Liver (tissue), 9 donors: Measurements from ENCODE around the gene EDNRA. TPM values are rescaled to one million over a fixed set of nuclear protein-coding genes. Genes with fewer than 3 reads are reported as not detected.

ENCODE experiments used
- DNase-seq: peaks from one replicate; pipeline ENCODE4 v3.0.0-alpha.2; 2017; ENCODE audit warnings: low spot score
- H3K27ac ChIP-seq, 2 donors: one replicate each; pipeline ENCODE4 v1.7.0; 2013; ENCODE audit warnings: inconsistent platforms in 2 of 2, low read length in 2 of 2, control low read depth in 1 of 2, low read depth in 1 of 2, mild to moderate bottlenecking in 1 of 2
- H3K27me3 ChIP-seq, 4 donors: one replicate each; pipeline versions ENCODE4 v1.6.1 to v1.7.0; 2013; ENCODE audit warnings: low read length in 3 of 4, inconsistent platforms in 1 of 4, mild to moderate bottlenecking in 1 of 4, moderate library complexity in 1 of 4; ENCODE audit not compliant: control insufficient read depth in 4 of 4, insufficient read depth in 4 of 4
- H3K36me3 ChIP-seq, 4 donors: one replicate each; pipeline versions ENCODE4 v1.6.1 to v1.7.0; 2013; ENCODE audit warnings: low read length in 3 of 4, mild to moderate bottlenecking in 3 of 4, low read depth in 1 of 4, moderate library complexity in 1 of 4; ENCODE audit not compliant: control insufficient read depth in 4 of 4, insufficient read depth in 3 of 4
- H3K4me1 ChIP-seq, 4 donors: one replicate each; pipeline versions ENCODE4 v1.6.1 to v1.7.0; 2013; ENCODE audit warnings: low read length in 3 of 4, mild to moderate bottlenecking in 3 of 4, moderate library complexity in 1 of 4; ENCODE audit not compliant: control insufficient read depth in 4 of 4, insufficient read depth in 4 of 4
- H3K4me3 ChIP-seq, 3 donors: one replicate each; pipeline versions ENCODE4 v1.6.1 to v1.7.0; 2013; ENCODE audit warnings: low read length in 3 of 3, control low read depth in 1 of 3, low read depth in 1 of 3, mild to moderate bottlenecking in 1 of 3
- H3K9ac ChIP-seq, 2 donors: one replicate each; pipeline ENCODE4 v1.7.0; 2013; ENCODE audit warnings: low read length in 2 of 2, mild to moderate bottlenecking in 2 of 2, moderate library complexity in 2 of 2, control low read depth in 1 of 2, low read depth in 1 of 2
- H3K9me3 ChIP-seq, 4 donors: one replicate each; pipeline versions ENCODE4 v1.6.1 to v1.7.0; 2013; ENCODE audit warnings: low read length in 3 of 4; ENCODE audit not compliant: control insufficient read depth in 4 of 4
- EGR1 ChIP-seq, 2 donors: IDR thresholded peaks; 2 replicates each; pipeline ENCODE4 v1.6.1; 2016 to 2018; ENCODE audit warnings: antibody characterized with exemption in 2 of 2, low read depth in 2 of 2
- FOXA1 ChIP-seq: IDR thresholded peaks from 2 replicates; pipeline ENCODE4 v1.6.1; 2016; ENCODE audit warnings: antibody characterized with exemption
- FOXA2 ChIP-seq: IDR thresholded peaks from 2 replicates; pipeline ENCODE4 v1.6.1; 2016; ENCODE audit warnings: antibody characterized with exemption
- GABPA ChIP-seq, 2 donors: IDR thresholded peaks in 1 of 2; conservative IDR thresholded peaks in 1 of 2; 2 replicates each; pipeline ENCODE4 v1.6.1; 2016; ENCODE audit warnings: antibody characterized with exemption in 2 of 2, mild to moderate bottlenecking in 1 of 2, moderate library complexity in 1 of 2
- HNF4A ChIP-seq, 2 donors: conservative IDR thresholded peaks; 2 replicates each; pipeline ENCODE4 v1.6.1; 2016; ENCODE audit warnings: antibody characterized with exemption in 2 of 2, mild to moderate bottlenecking in 2 of 2
- HNF4G ChIP-seq: IDR thresholded peaks from 2 replicates; pipeline ENCODE4 v1.6.1; 2016; ENCODE audit warnings: antibody characterized with exemption
- JUND ChIP-seq, 2 donors: IDR thresholded peaks; 2 replicates each; pipeline ENCODE4 v1.6.1; 2016; ENCODE audit warnings: antibody characterized with exemption in 2 of 2
- NR2F2 ChIP-seq: IDR thresholded peaks from 2 replicates; pipeline ENCODE4 v1.6.1; 2016; ENCODE audit warnings: antibody characterized with exemption
- RAD21 ChIP-seq, 2 donors: IDR thresholded peaks; 2 replicates each; pipeline ENCODE4 v1.6.1; 2016; ENCODE audit warnings: antibody characterized with exemption in 2 of 2, mild to moderate bottlenecking in 2 of 2
- RXRA ChIP-seq, 2 donors: IDR thresholded peaks; 2 replicates each; pipeline ENCODE4 v1.6.1; 2017 to 2018; ENCODE audit warnings: antibody characterized with exemption in 2 of 2, mild to moderate bottlenecking in 1 of 2
- SP1 ChIP-seq: IDR thresholded peaks from 2 replicates; pipeline ENCODE4 v1.6.1; 2018; ENCODE audit warnings: antibody characterized with exemption, mild to moderate bottlenecking
- TAF1 ChIP-seq: conservative IDR thresholded peaks from 2 replicates; pipeline ENCODE4 v1.6.1; 2016; ENCODE audit warnings: antibody characterized with exemption, mild to moderate bottlenecking
- YY1 ChIP-seq: IDR thresholded peaks from 2 replicates; pipeline ENCODE4 v1.6.1; 2016; ENCODE audit warnings: antibody characterized with exemption, mild to moderate bottlenecking
- WGBS: extraction: QIAGEN DNeasy Blood & Tissue Kit; methylation state at CpG from one replicate; pipeline ENCODE4 v1.1.7; 2013; 5-methylcytosine and 5-hydroxymethylcytosine counted together
- polyA plus RNA-seq, 2 donors: library from polyadenylated mRNA; stranded (reverse) in 1 of 2; unstranded in 1 of 2; fragments of 200-250 nt in 1 of 2; fragments of >200 nt in 1 of 2; fragmentation: Nextera tagmentation in 1 of 2; extraction: Ambion mirVana in 1 of 2; gene quantifications; one replicate each; pipeline versions ENCODE4 v1.2.1 to v1.2.3, GENCODE V29; 2013 to 2015
- total RNA-seq, 2 donors: library from RNA; depleted of rRNA; stranded (reverse); fragments of >200 nt; gene quantifications; one replicate each; pipeline ENCODE4 v1.2.3, GENCODE V29; 2014
- TF ChIP-seq, protein P1 (sequence below): fragments of 150-350 bp; IDR thresholded peaks from 2 replicates; pipeline ENCODE4 v1.5.1; 2017; ENCODE audit warnings: improper control_type of control experiment, low read depth, low read length; ENCODE audit not compliant: missing input control
- TF ChIP-seq, protein P2 (sequence below): IDR thresholded peaks from 2 replicates; pipeline ENCODE4 v1.6.1; 2016; ENCODE audit warnings: antibody characterized with exemption
- TF ChIP-seq, protein P3 (sequence below): IDR thresholded peaks from 2 replicates; pipeline ENCODE4 v1.6.1; 2016; ENCODE audit warnings: antibody characterized with exemption
- TF ChIP-seq, protein P4 (sequence below): IDR thresholded peaks from 2 replicates; pipeline ENCODE4 v1.6.1; 2016; ENCODE audit warnings: antibody characterized with exemption, mild to moderate bottlenecking
- donor health status: healthy.
- donor health status: healthy.
- donor health status: healthy.
- donor health status: healthy.
- donor health status: healthy.

EDNRA gene
- total and polyA plus RNA-seq, 4 donors: 0.71 to 6.0 (median 1.1) TPM

DNA sequence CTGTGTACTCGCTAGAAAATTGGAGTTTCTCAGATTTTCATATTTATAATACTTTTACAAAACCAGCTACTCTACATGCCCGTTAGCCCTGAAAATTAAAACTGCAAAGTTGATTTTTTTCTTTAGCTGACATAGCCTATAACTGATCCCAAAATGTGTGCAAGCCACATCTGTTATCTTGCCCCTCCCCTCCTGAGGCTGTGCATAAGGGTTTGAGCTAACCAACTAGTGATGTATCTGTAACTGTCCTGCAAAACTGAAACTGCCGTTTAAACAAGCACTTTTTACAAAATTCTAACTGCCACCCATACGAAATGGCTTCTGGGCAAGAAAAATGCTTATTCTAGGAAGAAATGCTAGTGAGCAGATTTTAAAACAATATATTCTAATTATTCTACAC lies 59.1 kb downstream of the EDNRA start:
- Histone ChIP-seq H3K9me3 (peaks cover 0 to 3% (median 0%) of the 10 kb centered on the region in 4 donors), H3K36me3 (no peaks in the 10 kb centered on the region), H3K4me1 (no peaks in the 10 kb centered on the region), H3K27me3 (peaks cover 0 to 6% (median 0%) of the 10 kb centered on the region in 4 donors), H3K9ac (no peak overlapping the region), H3K27ac (no peak overlapping the region), H3K4me3 (no peak overlapping the region)
- no peak for DNase-seq
- WGBS: 83% methylated on average over 4 of the region's 4 CpGs
- no peak for TF ChIP-seq EGR1 (IDR thresholded peaks at IDR 0.05; ENCODE audit: low read depth in 2 of 2)
- TF ChIP-seq, protein P1, sequence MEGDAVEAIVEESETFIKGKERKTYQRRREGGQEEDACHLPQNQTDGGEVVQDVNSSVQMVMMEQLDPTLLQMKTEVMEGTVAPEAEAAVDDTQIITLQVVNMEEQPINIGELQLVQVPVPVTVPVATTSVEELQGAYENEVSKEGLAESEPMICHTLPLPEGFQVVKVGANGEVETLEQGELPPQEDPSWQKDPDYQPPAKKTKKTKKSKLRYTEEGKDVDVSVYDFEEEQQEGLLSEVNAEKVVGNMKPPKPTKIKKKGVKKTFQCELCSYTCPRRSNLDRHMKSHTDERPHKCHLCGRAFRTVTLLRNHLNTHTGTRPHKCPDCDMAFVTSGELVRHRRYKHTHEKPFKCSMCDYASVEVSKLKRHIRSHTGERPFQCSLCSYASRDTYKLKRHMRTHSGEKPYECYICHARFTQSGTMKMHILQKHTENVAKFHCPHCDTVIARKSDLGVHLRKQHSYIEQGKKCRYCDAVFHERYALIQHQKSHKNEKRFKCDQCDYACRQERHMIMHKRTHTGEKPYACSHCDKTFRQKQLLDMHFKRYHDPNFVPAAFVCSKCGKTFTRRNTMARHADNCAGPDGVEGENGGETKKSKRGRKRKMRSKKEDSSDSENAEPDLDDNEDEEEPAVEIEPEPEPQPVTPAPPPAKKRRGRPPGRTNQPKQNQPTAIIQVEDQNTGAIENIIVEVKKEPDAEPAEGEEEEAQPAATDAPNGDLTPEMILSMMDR: no peak
- TF ChIP-seq RXRA (IDR thresholded peaks at IDR 0.05): no peak
- no peak for TF ChIP-seq JUND (IDR thresholded peaks at IDR 0.05)
- no peak for TF ChIP-seq NR2F2
- TF ChIP-seq, protein P2, sequence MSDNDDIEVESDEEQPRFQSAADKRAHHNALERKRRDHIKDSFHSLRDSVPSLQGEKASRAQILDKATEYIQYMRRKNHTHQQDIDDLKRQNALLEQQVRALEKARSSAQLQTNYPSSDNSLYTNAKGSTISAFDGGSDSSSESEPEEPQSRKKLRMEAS: no peak
- TF ChIP-seq SP1: no peak
- no peak for TF ChIP-seq YY1
- no peak for TF ChIP-seq HNF4A (conservative IDR thresholded peaks at IDR 0.05)
- no peak for TF ChIP-seq FOXA2
- TF ChIP-seq HNF4G: no peak
- TF ChIP-seq GABPA (IDR thresholded peaks at IDR 0.05 in 1 of 2, conservative IDR thresholded peaks at IDR 0.05 in 1 of 2): no peak
- TF ChIP-seq, protein P3, sequence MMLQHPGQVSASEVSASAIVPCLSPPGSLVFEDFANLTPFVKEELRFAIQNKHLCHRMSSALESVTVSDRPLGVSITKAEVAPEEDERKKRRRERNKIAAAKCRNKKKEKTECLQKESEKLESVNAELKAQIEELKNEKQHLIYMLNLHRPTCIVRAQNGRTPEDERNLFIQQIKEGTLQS: no peak
- TF ChIP-seq FOXA1: no peak

DNA sequence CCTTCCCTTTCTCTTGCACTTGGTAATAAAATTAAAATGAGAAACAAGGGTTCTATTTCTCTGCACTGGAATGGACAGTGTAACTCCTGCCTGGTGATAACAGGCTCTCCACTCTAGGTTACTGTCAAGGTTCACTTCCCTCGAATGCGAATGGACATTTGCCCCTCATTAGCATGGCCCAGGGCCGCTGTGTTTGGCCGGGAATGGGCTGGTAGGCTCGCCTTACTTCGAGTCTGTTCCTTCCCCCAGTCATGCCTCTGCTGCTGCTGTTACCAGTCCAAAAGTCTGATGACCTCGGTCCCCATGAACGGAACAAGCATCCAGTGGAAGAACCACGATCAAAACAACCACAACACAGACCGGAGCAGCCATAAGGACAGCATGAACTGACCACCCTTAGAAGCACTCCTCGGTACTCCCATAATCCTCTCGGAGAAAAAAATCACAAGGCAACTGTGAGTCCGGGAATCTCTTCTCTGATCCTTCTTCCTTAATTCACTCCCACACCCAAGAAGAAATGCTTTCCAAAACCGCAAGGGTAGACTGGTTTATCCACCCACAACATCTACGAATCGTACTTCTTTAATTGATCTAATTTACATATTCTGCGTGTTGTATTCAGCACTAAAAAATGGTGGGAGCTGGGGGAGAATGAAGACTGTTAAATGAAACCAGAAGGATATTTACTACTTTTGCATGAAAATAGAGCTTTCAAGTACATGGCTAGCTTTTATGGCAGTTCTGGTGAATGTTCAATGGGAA lies 61.5 kb downstream of the EDNRA start:
- Histone ChIP-seq H3K9me3 (peaks cover 0 to 3% (median 0%) of the 10 kb centered on the region in 4 donors), H3K36me3 (no peaks in the 10 kb centered on the region), H3K27ac (no peak overlapping the region), H3K27me3 (peaks cover 0 to 6% (median 0%) of the 10 kb centered on the region in 4 donors), H3K4me3 (no peak overlapping the region), H3K4me1 (no peaks in the 10 kb centered on the region), H3K9ac (no peak overlapping the region)
- 81% methylated on average over 17 of the region's 17 CpGs for WGBS
- TF ChIP-seq TAF1: no peak
- TF ChIP-seq RAD21 (IDR thresholded peaks at IDR 0.05): no peak
- TF ChIP-seq EGR1 (IDR thresholded peaks at IDR 0.05; ENCODE audit: low read depth in 2 of 2): no peak
- TF ChIP-seq YY1: no peak
- no peak for TF ChIP-seq FOXA1
- no peak for TF ChIP-seq HNF4G
- no peak for TF ChIP-seq NR2F2
- TF ChIP-seq, protein P2: no peak
- DNase-seq: no peak

DNA sequence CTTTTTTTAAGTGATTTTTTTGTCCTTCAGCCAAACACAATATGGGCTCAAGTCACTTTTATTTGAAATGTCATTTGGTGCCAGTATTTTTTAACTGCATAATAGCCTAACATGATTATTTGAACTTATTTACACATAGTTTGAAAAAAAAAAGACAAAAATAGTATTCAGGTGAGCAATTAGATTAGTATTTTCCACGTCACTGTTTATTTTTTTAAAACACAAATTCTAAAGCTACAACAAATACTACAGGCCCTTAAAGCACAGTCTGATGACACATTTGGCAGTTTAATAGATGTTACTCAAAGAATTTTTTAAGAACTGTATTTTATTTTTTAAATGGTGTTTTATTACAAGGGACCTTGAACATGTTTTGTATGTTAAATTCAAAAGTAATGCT lies 62.1 kb downstream of the EDNRA start:
- H3K4me3 ChIP-seq: no peak overlapping the region
- H3K4me1 ChIP-seq: no peaks in the 10 kb centered on the region
- H3K27me3 ChIP-seq: peaks cover 0 to 6% (median 0%) of the 10 kb centered on the region in 4 donors
- H3K36me3 ChIP-seq: no peaks in the 10 kb centered on the region
- 63% methylated on average over 1 of the region's 1 CpG for WGBS
- no peak overlapping the region for H3K9ac ChIP-seq
- no peak for DNase-seq
- peaks cover 0 to 3% (median 0%) of the 10 kb centered on the region in 4 donors for H3K9me3 ChIP-seq
- H3K27ac ChIP-seq: no peak overlapping the region
- TF ChIP-seq HNF4A (conservative IDR thresholded peaks at IDR 0.05): no peak
- TF ChIP-seq HNF4G: no peak
- TF ChIP-seq RXRA (IDR thresholded peaks at IDR 0.05): no peak
- TF ChIP-seq, protein P1: no peak
- TF ChIP-seq, protein P2: no peak
- TF ChIP-seq FOXA1: no peak
- TF ChIP-seq NR2F2: no peak
- TF ChIP-seq TAF1: no peak
- TF ChIP-seq, protein P4, sequence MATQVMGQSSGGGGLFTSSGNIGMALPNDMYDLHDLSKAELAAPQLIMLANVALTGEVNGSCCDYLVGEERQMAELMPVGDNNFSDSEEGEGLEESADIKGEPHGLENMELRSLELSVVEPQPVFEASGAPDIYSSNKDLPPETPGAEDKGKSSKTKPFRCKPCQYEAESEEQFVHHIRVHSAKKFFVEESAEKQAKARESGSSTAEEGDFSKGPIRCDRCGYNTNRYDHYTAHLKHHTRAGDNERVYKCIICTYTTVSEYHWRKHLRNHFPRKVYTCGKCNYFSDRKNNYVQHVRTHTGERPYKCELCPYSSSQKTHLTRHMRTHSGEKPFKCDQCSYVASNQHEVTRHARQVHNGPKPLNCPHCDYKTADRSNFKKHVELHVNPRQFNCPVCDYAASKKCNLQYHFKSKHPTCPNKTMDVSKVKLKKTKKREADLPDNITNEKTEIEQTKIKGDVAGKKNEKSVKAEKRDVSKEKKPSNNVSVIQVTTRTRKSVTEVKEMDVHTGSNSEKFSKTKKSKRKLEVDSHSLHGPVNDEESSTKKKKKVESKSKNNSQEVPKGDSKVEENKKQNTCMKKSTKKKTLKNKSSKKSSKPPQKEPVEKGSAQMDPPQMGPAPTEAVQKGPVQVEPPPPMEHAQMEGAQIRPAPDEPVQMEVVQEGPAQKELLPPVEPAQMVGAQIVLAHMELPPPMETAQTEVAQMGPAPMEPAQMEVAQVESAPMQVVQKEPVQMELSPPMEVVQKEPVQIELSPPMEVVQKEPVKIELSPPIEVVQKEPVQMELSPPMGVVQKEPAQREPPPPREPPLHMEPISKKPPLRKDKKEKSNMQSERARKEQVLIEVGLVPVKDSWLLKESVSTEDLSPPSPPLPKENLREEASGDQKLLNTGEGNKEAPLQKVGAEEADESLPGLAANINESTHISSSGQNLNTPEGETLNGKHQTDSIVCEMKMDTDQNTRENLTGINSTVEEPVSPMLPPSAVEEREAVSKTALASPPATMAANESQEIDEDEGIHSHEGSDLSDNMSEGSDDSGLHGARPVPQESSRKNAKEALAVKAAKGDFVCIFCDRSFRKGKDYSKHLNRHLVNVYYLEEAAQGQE: no peak
- TF ChIP-seq SP1: no peak
- TF ChIP-seq JUND (IDR thresholded peaks at IDR 0.05): no peak
- no peak for TF ChIP-seq YY1
- TF ChIP-seq RAD21 (IDR thresholded peaks at IDR 0.05): no peak
